ENCODE results near the gene NSUN2. TPM values are rescaled to one million over a fixed set of nuclear protein-coding genes. Genes with fewer than 3 reads are reported as not detected.

Gene NSUN2
- total RNA-seq, 4 donors from 2014 or later, result 37.7 to 65.8 (median 49.0) TPM

GRCh38 chr5:6597557-6597956, 35.3 kb downstream of the NSUN2 start:
- intact Hi-C loops (cut with DNase I), result no loop called here
- no peak for DNase-seq
- Histone ChIP-seq H3K27me3 (no peaks in the 10 kb centered on the region), H3K36me3 (peaks cover 6 to 70% (median 20%) of the 10 kb centered on the region in 3 donors), H3K9me3 (no peaks in the 10 kb centered on the region), H3K4me1 (no peaks in the 10 kb centered on the region), H3K4me3 (no peak overlapping the region), H3K27ac (no peak overlapping the region)
- TF ChIP-seq, protein P1, sequence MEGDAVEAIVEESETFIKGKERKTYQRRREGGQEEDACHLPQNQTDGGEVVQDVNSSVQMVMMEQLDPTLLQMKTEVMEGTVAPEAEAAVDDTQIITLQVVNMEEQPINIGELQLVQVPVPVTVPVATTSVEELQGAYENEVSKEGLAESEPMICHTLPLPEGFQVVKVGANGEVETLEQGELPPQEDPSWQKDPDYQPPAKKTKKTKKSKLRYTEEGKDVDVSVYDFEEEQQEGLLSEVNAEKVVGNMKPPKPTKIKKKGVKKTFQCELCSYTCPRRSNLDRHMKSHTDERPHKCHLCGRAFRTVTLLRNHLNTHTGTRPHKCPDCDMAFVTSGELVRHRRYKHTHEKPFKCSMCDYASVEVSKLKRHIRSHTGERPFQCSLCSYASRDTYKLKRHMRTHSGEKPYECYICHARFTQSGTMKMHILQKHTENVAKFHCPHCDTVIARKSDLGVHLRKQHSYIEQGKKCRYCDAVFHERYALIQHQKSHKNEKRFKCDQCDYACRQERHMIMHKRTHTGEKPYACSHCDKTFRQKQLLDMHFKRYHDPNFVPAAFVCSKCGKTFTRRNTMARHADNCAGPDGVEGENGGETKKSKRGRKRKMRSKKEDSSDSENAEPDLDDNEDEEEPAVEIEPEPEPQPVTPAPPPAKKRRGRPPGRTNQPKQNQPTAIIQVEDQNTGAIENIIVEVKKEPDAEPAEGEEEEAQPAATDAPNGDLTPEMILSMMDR (IDR thresholded peaks at IDR 0.05), result no peak
- no peak for TF ChIP-seq POLR2A (IDR thresholded peaks at IDR 0.05)
- 98 to 100% methylated on average over 5 to 6 of the region's 6 CpGs for WGBS, 2 donors

GRCh38 chr5:6596388-6596787, 36.5 kb downstream of the NSUN2 start:
- Histone ChIP-seq H3K27me3 (no peaks in the 10 kb centered on the region), H3K9me3 (no peaks in the 10 kb centered on the region), H3K4me1 (no peaks in the 10 kb centered on the region), H3K27ac (no peak overlapping the region), H3K36me3 (peaks cover 0 to 58% (median 12%) of the 10 kb centered on the region in 3 donors), H3K4me3 (no peak overlapping the region)
- TF ChIP-seq, protein P1 (IDR thresholded peaks at IDR 0.05), result no peak
- TF ChIP-seq POLR2A (IDR thresholded peaks at IDR 0.05), result no peak
- 90 to 98% methylated on average over 5 of the region's 5 CpGs for WGBS, 2 donors
- intact Hi-C loops (cut with DNase I), result no loop called here
- DNase-seq, result no peak

GRCh38 chr5:6595405-6595804, 37.4 kb downstream of the NSUN2 start:
- no peak overlapping the region for H3K27ac ChIP-seq
- no peaks in the 10 kb centered on the region for H3K9me3 ChIP-seq
- H3K4me1 ChIP-seq, result no peaks in the 10 kb centered on the region
- no peak for DNase-seq
- TF ChIP-seq, protein P1 (IDR thresholded peaks at IDR 0.05), result no peak
- peaks cover 0 to 48% (median 9%) of the 10 kb centered on the region in 3 donors for H3K36me3 ChIP-seq
- intact Hi-C loops (cut with DNase I), result no loop called here
- no peak overlapping the region for H3K4me3 ChIP-seq
- H3K27me3 ChIP-seq, result no peaks in the 10 kb centered on the region
- 34 to 62% methylated on average over 2 to 3 of the region's 3 CpGs for whole genome bisulfite sequencing, 2 donors

GRCh38 chr5:6594066-6594465, 38.8 kb downstream of the NSUN2 start:
- H3K27me3 ChIP-seq, result no peaks in the 10 kb centered on the region
- no peaks in the 10 kb centered on the region for H3K4me1 ChIP-seq
- 84 to 92% methylated on average over 4 to 6 of the region's 6 CpGs for WGBS, 2 donors
- intact Hi-C loops (cut with DNase I), result no loop called here
- peaks cover 0 to 35% (median 0%) of the 10 kb centered on the region in 3 donors for H3K36me3 ChIP-seq
- H3K9me3 ChIP-seq, result no peaks in the 10 kb centered on the region
- H3K27ac ChIP-seq, result no peak overlapping the region
- TF ChIP-seq, protein P1 (IDR thresholded peaks at IDR 0.05), result no peak
- DNase-seq, result no peak
- no peak overlapping the region for H3K4me3 ChIP-seq

GRCh38 chr5:6593148-6594016, 39.5 kb downstream of the NSUN2 start:
- no peak for DNase-seq
- intact Hi-C loops (cut with DNase I), result no loop called here

More at GRCh38 chr5:6593148-6594016, 39.5 kb downstream of the NSUN2 start:
- H3K4me1 ChIP-seq, result no peaks in the 10 kb centered on the region
- no peak overlapping the region for H3K27ac ChIP-seq
- peaks cover 0 to 28% (median 0%) of the 10 kb centered on the region in 3 donors for H3K36me3 ChIP-seq
- no peaks in the 10 kb centered on the region for H3K9me3 ChIP-seq
- no peaks in the 10 kb centered on the region for H3K27me3 ChIP-seq
- TF ChIP-seq, protein P1 (IDR thresholded peaks at IDR 0.05), result no peak
- WGBS, 2 donors, result 73 to 77% methylated on average over 10 to 13 of the region's 14 CpGs
- no peak overlapping the region for H3K4me3 ChIP-seq

Data from esophagus squamous epithelium (tissue), 5 donors.